Measurements from ENCODE around the gene CCL3.

- no peak for TF ChIP-seq CTCF (IDR thresholded peaks at IDR 0.05)
- no peak for TF ChIP-seq POLR2A (IDR thresholded peaks at IDR 0.05)
These were observed 4.8 kb upstream of the CCL3 start for GRCh38 chr17:36094746-36095145.

Measured in thyroid gland (tissue), 4 donors.